Measurements from ENCODE around the gene CLK4.
A peak's percentile ranks its signal among the peaks of the same experiment; 100 is the strongest.

The CLK4 gene

GRCh38 chr5:178637356-178638074, 10.7 kb upstream of the CLK4 start:
- no peak for DNase-seq (ENCODE audit: low spot score)

GRCh38 chr5:178632285-178632684, 5.4 kb upstream of the CLK4 start:
- DNase-seq (ENCODE audit: low spot score), result no peak

- DNase-seq (ENCODE audit: low spot score), result no peak
These were observed 4.1 kb upstream of the CLK4 start for GRCh38 chr5:178630951-178631350.

GRCh38 chr5:178630475-178630930, 3.7 kb upstream of the CLK4 start:
- no peak for DNase-seq (ENCODE audit: low spot score)

GRCh38 chr5:178627259-178627598, 379 bp upstream of the CLK4 start:
- no peak for DNase-seq (ENCODE audit: low spot score)

- peak; percentile 5 for DNase-seq (ENCODE audit: low spot score)
These were observed 969 bp downstream of the CLK4 start for GRCh38 chr5:178625679-178626483.

- DNase-seq (ENCODE audit: low spot score), result no peak
These were observed 2.0 kb downstream of the CLK4 start for GRCh38 chr5:178624631-178625546.

- no peak for DNase-seq (ENCODE audit: low spot score)
These were observed 4.1 kb downstream of the CLK4 start for GRCh38 chr5:178622679-178623247.

GRCh38 chr5:178619390-178619789, 7.5 kb downstream of the CLK4 start:
- DNase-seq (ENCODE audit: low spot score), result no peak

- DNase-seq (ENCODE audit: low spot score), result no peak
These were observed 14.6 kb downstream of the CLK4 start for GRCh38 chr5:178612299-178612698.

GRCh38 chr5:178606269-178606668, 20.6 kb downstream of the CLK4 start:
- DNase-seq (ENCODE audit: low spot score), result no peak

GRCh38 chr5:178605788-178606187, 21.1 kb downstream of the CLK4 start:
- no peak for DNase-seq (ENCODE audit: low spot score)

GRCh38 chr5:178602752-178603151, 24.1 kb downstream of the CLK4 start:
- DNase-seq (ENCODE audit: low spot score), result no peak

GRCh38 chr5:178595750-178596149, 31.1 kb downstream of the CLK4 start:
- DNase-seq (ENCODE audit: low spot score), result no peak

GRCh38 chr5:178595150-178595549, 31.7 kb downstream of the CLK4 start:
- no peak for DNase-seq (ENCODE audit: low spot score)

GRCh38 chr5:178590924-178591423, 35.9 kb downstream of the CLK4 start:
- DNase-seq (ENCODE audit: low spot score), result no peak

- peak; percentile 29 for DNase-seq (ENCODE audit: low spot score)
These were observed 36.5 kb downstream of the CLK4 start, which contains the start of gene COL23A1 for GRCh38 chr5:178590141-178590923. Gene COL23A1, minus strand, starts transcription at chr5:178590393.

- no peak for DNase-seq (ENCODE audit: low spot score)
These were observed 37.4 kb downstream of the CLK4 start for GRCh38 chr5:178589180-178590140.

GRCh38 chr5:178588769-178589168, 38.1 kb downstream of the CLK4 start:
- no peak for DNase-seq (ENCODE audit: low spot score)
